Liver (tissue), 3 donors: ENCODE data around the gene TMEM117.

Experiments used
- EGR1 ChIP-seq, 2 donors: IDR thresholded peaks; 2 replicates each; pipeline ENCODE4 v1.6.1; 2016 to 2018; ENCODE audit warnings: antibody characterized with exemption in 2 of 2, low read depth in 2 of 2
- GABPA ChIP-seq, 2 donors: IDR thresholded peaks in 1 of 2; conservative IDR thresholded peaks in 1 of 2; 2 replicates each; pipeline ENCODE4 v1.6.1; 2016; ENCODE audit warnings: antibody characterized with exemption in 2 of 2, mild to moderate bottlenecking in 1 of 2, moderate library complexity in 1 of 2
- MAX ChIP-seq: IDR thresholded peaks from 2 replicates; pipeline ENCODE4 v1.6.1; 2016; ENCODE audit warnings: antibody characterized with exemption
- REST ChIP-seq: IDR thresholded peaks from 2 replicates; pipeline ENCODE4 v1.6.1; 2016; ENCODE audit warnings: antibody characterized with exemption, mild to moderate bottlenecking
- SP1 ChIP-seq: IDR thresholded peaks from 2 replicates; pipeline ENCODE4 v1.6.1; 2018; ENCODE audit warnings: antibody characterized with exemption, mild to moderate bottlenecking
- YY1 ChIP-seq: IDR thresholded peaks from 2 replicates; pipeline ENCODE4 v1.6.1; 2016; ENCODE audit warnings: antibody characterized with exemption, mild to moderate bottlenecking
- TF ChIP-seq, protein P1 (sequence below): fragments of 150-350 bp; IDR thresholded peaks from 2 replicates; pipeline ENCODE4 v1.5.1; 2017; ENCODE audit warnings: improper control_type of control experiment, low read depth, low read length; ENCODE audit not compliant: missing input control
- TF ChIP-seq, protein P2 (sequence below): IDR thresholded peaks from 2 replicates; pipeline ENCODE4 v1.6.1; 2016; ENCODE audit warnings: antibody characterized with exemption
- donor health status: healthy.
- donor health status: healthy.

DNA sequence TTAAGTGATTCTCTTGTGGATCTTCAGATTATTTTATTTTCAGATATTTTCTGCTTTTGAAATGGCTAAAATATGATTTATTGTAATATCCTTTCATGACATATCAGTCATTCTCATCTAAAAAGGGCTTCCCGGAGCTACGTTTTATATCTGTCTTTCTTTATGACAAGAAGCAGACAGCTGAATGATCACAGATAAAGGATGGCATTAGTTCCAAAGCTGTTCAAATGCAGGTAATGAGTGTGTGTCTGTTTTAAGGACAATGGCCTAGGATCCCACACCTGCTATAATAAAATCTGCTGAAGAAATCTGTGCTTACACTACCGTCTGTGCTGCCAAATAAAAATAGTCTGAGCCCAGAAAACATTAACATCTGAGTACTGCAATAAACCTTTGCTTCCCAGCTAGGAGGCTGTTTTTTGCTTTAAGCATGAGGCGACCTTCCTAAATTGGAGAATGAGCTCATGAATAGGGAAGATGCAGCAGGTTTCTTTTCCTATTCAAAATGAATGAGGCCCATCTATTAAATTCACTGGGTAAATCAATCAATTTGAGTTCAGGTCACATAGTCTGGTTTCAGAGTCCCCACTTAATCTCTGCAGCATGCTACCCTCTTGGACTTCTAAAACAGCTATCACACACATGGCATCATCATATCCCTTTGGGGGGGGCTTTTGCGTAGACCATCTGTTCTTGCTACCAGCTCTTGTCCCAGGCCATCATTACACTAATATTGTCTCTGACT, 541.7 kb downstream of the TMEM117 start:
- TF ChIP-seq EGR1 (IDR thresholded peaks at IDR 0.05; ENCODE audit: low read depth in 2 of 2) (no peak), REST (no peak), MAX (no peak), YY1 (no peak), SP1 (no peak), GABPA (IDR thresholded peaks at IDR 0.05 in 1 of 2, conservative IDR thresholded peaks at IDR 0.05 in 1 of 2) (no peak)
- TF ChIP-seq, protein P1, sequence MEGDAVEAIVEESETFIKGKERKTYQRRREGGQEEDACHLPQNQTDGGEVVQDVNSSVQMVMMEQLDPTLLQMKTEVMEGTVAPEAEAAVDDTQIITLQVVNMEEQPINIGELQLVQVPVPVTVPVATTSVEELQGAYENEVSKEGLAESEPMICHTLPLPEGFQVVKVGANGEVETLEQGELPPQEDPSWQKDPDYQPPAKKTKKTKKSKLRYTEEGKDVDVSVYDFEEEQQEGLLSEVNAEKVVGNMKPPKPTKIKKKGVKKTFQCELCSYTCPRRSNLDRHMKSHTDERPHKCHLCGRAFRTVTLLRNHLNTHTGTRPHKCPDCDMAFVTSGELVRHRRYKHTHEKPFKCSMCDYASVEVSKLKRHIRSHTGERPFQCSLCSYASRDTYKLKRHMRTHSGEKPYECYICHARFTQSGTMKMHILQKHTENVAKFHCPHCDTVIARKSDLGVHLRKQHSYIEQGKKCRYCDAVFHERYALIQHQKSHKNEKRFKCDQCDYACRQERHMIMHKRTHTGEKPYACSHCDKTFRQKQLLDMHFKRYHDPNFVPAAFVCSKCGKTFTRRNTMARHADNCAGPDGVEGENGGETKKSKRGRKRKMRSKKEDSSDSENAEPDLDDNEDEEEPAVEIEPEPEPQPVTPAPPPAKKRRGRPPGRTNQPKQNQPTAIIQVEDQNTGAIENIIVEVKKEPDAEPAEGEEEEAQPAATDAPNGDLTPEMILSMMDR: no peak
- TF ChIP-seq, protein P2, sequence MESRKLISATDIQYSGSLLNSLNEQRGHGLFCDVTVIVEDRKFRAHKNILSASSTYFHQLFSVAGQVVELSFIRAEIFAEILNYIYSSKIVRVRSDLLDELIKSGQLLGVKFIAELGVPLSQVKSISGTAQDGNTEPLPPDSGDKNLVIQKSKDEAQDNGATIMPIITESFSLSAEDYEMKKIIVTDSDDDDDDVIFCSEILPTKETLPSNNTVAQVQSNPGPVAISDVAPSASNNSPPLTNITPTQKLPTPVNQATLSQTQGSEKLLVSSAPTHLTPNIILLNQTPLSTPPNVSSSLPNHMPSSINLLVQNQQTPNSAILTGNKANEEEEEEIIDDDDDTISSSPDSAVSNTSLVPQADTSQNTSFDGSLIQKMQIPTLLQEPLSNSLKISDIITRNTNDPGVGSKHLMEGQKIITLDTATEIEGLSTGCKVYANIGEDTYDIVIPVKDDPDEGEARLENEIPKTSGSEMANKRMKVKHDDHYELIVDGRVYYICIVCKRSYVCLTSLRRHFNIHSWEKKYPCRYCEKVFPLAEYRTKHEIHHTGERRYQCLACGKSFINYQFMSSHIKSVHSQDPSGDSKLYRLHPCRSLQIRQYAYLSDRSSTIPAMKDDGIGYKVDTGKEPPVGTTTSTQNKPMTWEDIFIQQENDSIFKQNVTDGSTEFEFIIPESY: no peak
